K562 (cell line): ENCODE measurements around the gene IFT122. TPM values are rescaled to one million over a fixed set of nuclear protein-coding genes. Genes with fewer than 3 reads are reported as not detected.

Experiments used
- ATAC-seq: fragments of 200-7000 bp; cut with Tn5 transposase; 3 replicates; pipeline ENCODE4 v1.9.1; 2020; ENCODE audit warnings: moderate library complexity
- BruUV-seq: library from RNA; stranded (reverse); fragments of 400-500 nt; replicated peaks from 2 replicates; lab custom pipeline; 2021; lab: Mats Ljungman, UMichigan
- CTCF ChIA-PET: fragments of 300-600 bp; formaldehyde crosslinking; extraction: SDS; loops from one replicate; lab custom pipeline; 2021; ENCODE audit warnings: low intra/inter-chr PET ratio; lab: Yijun Ruan, JAX
- POLR2A ChIA-PET: fragments of 300-600, 350-650 bp; sonication (Branson Sonifier 250); formaldehyde crosslinking; extraction: SDS; loops from one replicate; lab custom pipeline; 2021; ENCODE audit warnings: antibody characterized with exemption, inconsistent platforms; lab: Yijun Ruan, JAX
- DNase-seq, 4 experiments: peaks; one replicate each; pipeline versions ENCODE4 v3.0.0 to v3.0.0-alpha.2; 2011 to 2018; ENCODE audit warnings: low spot score in 3 of 4, mixed read lengths in 3 of 4; ENCODE audit errors: extremely low read depth in 1 of 4
- FAIRE-seq: peaks from 2 replicates; lab custom pipeline; 2011; peaks lifted over from hg19 to GRCh38; lab: Jason Lieb, UNC
- H2AFZ ChIP-seq: 2 replicates; pipeline ENCODE4 v1.6.0; 2011; ENCODE audit warnings: low read depth, low read length, control low read depth, inconsistent platforms
- H3K27ac ChIP-seq: fragments of 200-600 bp; 3 replicates; pipeline ENCODE4 v1.8.0; 2011; ENCODE audit warnings: low read depth, mild to moderate bottlenecking, control low read depth, inconsistent platforms, low read length, moderate library complexity, mixed read lengths; ENCODE audit errors: extremely low read depth
- H3K27me3 ChIP-seq, 2 experiments: fragments of 300-600 bp in 1 of 2; 2 replicates in 1 of 2; 3 replicates in 1 of 2; pipeline versions ENCODE4 v1.6.0 to v1.8.0; 2011; ENCODE audit warnings: inconsistent platforms in 2 of 2, low read length in 2 of 2, mild to moderate bottlenecking in 1 of 2, mixed read lengths in 1 of 2, moderate library complexity in 1 of 2; ENCODE audit not compliant: control insufficient read depth in 2 of 2, insufficient read depth in 2 of 2
- H3K36me3 ChIP-seq: fragments of 300-600 bp; 3 replicates; pipeline ENCODE4 v1.8.0; 2011; ENCODE audit warnings: mild to moderate bottlenecking, low read length, inconsistent platforms; ENCODE audit not compliant: control insufficient read depth, insufficient read depth
- H3K4me1 ChIP-seq, 2 experiments: fragments of 200-600 bp in 1 of 2; replicated peaks in 1 of 2; 2 replicates in 1 of 2; 3 replicates in 1 of 2; pipeline versions ENCODE4 v1.5.1 to v1.8.0; 2011; ENCODE audit warnings: inconsistent platforms in 2 of 2, low read length in 2 of 2, mild to moderate bottlenecking in 1 of 2, mixed read lengths in 1 of 2, moderate library complexity in 1 of 2; ENCODE audit not compliant: control insufficient read depth in 2 of 2, insufficient read depth in 2 of 2
- H3K4me2 ChIP-seq: 2 replicates; pipeline ENCODE4 v1.6.1; 2011; ENCODE audit warnings: low read length, control low read depth, inconsistent platforms, mixed read lengths; ENCODE audit not compliant: insufficient read depth
- H3K4me3 ChIP-seq: fragments of 200-600 bp; sonication (generic), shearing (Covaris generic); 2 replicates; pipeline ENCODE4 v1.5.1; 2016; ENCODE audit warnings: control low read depth, inconsistent platforms
- H3K79me2 ChIP-seq: fragments of 200-600 bp; 3 replicates; pipeline ENCODE4 v1.8.0; 2011; ENCODE audit warnings: low read length, inconsistent platforms; ENCODE audit not compliant: control insufficient read depth, insufficient read depth
- H3K9ac ChIP-seq, 2 experiments: 2 replicates each; pipeline versions ENCODE4 v1.6.0 to v1.6.1; 2011; ENCODE audit warnings: low read depth in 2 of 2, low read length in 2 of 2, control low read depth in 1 of 2, inconsistent platforms in 1 of 2, mild to moderate bottlenecking in 1 of 2, mixed read lengths in 1 of 2; ENCODE audit not compliant: insufficient read depth in 1 of 2
- H3K9me1 ChIP-seq: one replicate; pipeline ENCODE4 v1.6.0; 2011; ENCODE audit warnings: inconsistent platforms, mild to moderate bottlenecking, low read length, moderate library complexity; ENCODE audit not compliant: control insufficient read depth, insufficient read depth
- H3K9me3 ChIP-seq: replicated peaks from 2 replicates; pipeline ENCODE4 v1.5.1; 2011; ENCODE audit warnings: low read depth, low read length, inconsistent platforms; ENCODE audit not compliant: control insufficient read depth, insufficient read depth
- H4K20me1 ChIP-seq: replicated peaks from 2 replicates; pipeline ENCODE4 v1.6.1; 2011; ENCODE audit warnings: low read length, inconsistent platforms, mixed read lengths; ENCODE audit not compliant: control insufficient read depth, insufficient read depth
- ARHGAP35 ChIP-seq: fragments of 450-650 bp; IDR thresholded peaks from 2 replicates; pipeline ENCODE4 v1.6.1; 2018; ENCODE audit not compliant: partially characterized antibody
- ELF4 ChIP-seq: fragments of 450-650 bp; formaldehyde crosslinking; IDR thresholded peaks from 2 replicates; pipeline ENCODE4 v1.4.0; 2022; ENCODE audit warnings: missing genetic modification characterization
- GATAD2B ChIP-seq: fragments of 450-650 bp; IDR thresholded peaks from 2 replicates; pipeline ENCODE4 v1.6.1; 2017; ENCODE audit warnings: mild to moderate bottlenecking, borderline replicate concordance
- HEY1 ChIP-seq: fragments of 250-450 bp; sonication (Bioruptor Pico); IDR thresholded peaks from 2 replicates; pipeline ENCODE4 v1.5.0; 2020; ENCODE audit warnings: mild to moderate bottlenecking, moderate library complexity, borderline replicate concordance
- MCM5 ChIP-seq: fragments of 450-650 bp; IDR thresholded peaks from 2 replicates; pipeline ENCODE4 v1.6.1; 2016; ENCODE audit warnings: low read depth
- NELFE ChIP-seq: IDR thresholded peaks from 2 replicates; pipeline ENCODE4 v1.6.1; 2011; ENCODE audit warnings: mild to moderate bottlenecking; ENCODE audit not compliant: insufficient read depth, insufficient read length
- RBM17 ChIP-seq: fragments of 200-400 bp; formaldehyde crosslinking; IDR thresholded peaks from 2 replicates; pipeline ENCODE4 v1.6.1; 2017; ENCODE audit warnings: low read depth, mild to moderate bottlenecking, low read length, borderline replicate concordance
- SREBF2 ChIP-seq: sonication (generic); formaldehyde crosslinking; IDR thresholded peaks from 2 replicates; pipeline ENCODE4 v1.4.0; 2020; ENCODE audit warnings: mild to moderate bottlenecking, missing genetic modification reagents
- TCF7 ChIP-seq: sonication (generic); IDR thresholded peaks from 2 replicates; pipeline ENCODE4 v1.6.1; 2016; ENCODE audit warnings: antibody characterized with exemption, borderline replicate concordance
- XRCC3 ChIP-seq: fragments of 450-650 bp; IDR thresholded peaks from 2 replicates; pipeline ENCODE4 v1.6.1; 2017; ENCODE audit warnings: mild to moderate bottlenecking, moderate library complexity
- ZNF584 ChIP-seq: fragments of 200-800 bp; sonication (Bioruptor generic); IDR thresholded peaks from 2 replicates; pipeline ENCODE4 v1.6.1; 2016; ENCODE audit warnings: low read depth, mild to moderate bottlenecking, missing genetic modification characterization, missing compliant biosample characterization
- ZNF785 ChIP-seq: fragments of 250-450 bp; sonication (Bioruptor Pico); IDR thresholded peaks from 2 replicates; pipeline ENCODE4 v1.4.0; 2020; ENCODE audit warnings: mild to moderate bottlenecking
- WGBS: fragments of 100-300 bp; shearing (Covaris generic); methylation state at CpG from one replicate; pipeline ENCODE4 v1.1.6; 2016; ENCODE audit warnings: low coverage, mixed read lengths; ENCODE audit not compliant: insufficient coverage; ENCODE audit errors: missing lambda C conversion rate; 5-methylcytosine and 5-hydroxymethylcytosine counted together
- in situ Hi-C: fragments of 300-500 bp; cut with MboI; formaldehyde crosslinking; loops from 4 replicates; pipeline ENCODE4 v1.15.0; 2018; ENCODE audit warnings: inconsistent platforms, mixed read lengths
- intact Hi-C: fragments of 100-400 bp; cut with micrococcal nuclease; formaldehyde crosslinking; loops from 2 replicates; pipeline ENCODE4 v1.14.2; 2022
- polyA plus RNA-seq, 8 experiments: library from polyadenylated mRNA; depleted of rRNA in 4 of 8; stranded (reverse) in 5 of 8; unstranded in 3 of 8; fragments of >200 nt; fragmentation: Nextera tagmentation in 2 of 8; fragmentation: Illumina TruSeq in 1 of 8; extraction: Ambion mirVana in 2 of 8; extraction: Trizol in 1 of 8; gene quantifications; 2 replicates each; pipeline versions ENCODE4 v1.2.1 to v1.2.3, GENCODE V29; 2011 to 2014; ENCODE audit warnings: inconsistent platforms in 1 of 8, missing spikeins in 1 of 8
- total RNA-seq, 7 experiments: library from RNA; depleted of rRNA in 6 of 7; stranded (reverse); fragments of >200 nt in 6 of 7; fragmentation: Illumina TruSeq in 2 of 7; extraction: Trizol in 2 of 7; gene quantifications; 2 replicates each; pipeline versions ENCODE4 v1.2.1 to v1.2.3, GENCODE V29; 2011 to 2021; ENCODE audit warnings: low replicate concordance in 1 of 7
- TF ChIP-seq, protein P1 (sequence below), 2 experiments: fragments of 150-350 bp in 1 of 2; IDR thresholded peaks; 2 replicates each; pipeline ENCODE4 v1.6.1; 2012 to 2016; ENCODE audit warnings: low read depth in 2 of 2, low read length in 2 of 2, mild to moderate bottlenecking in 1 of 2, moderate library complexity in 1 of 2
- TF ChIP-seq, protein P2 (sequence below): fragments of 450-650 bp; formaldehyde crosslinking; IDR thresholded peaks from 2 replicates; pipeline ENCODE4 v1.4.0; 2020; ENCODE audit warnings: mild to moderate bottlenecking, moderate library complexity

Gene IFT122
- total and polyA plus RNA-seq, 9 of the 15 experiments (the other 6 are each of a cell fraction or from before 2014, with no cell fraction given), result 2.4 to 11.5 (median 7.7) TPM

DNA sequence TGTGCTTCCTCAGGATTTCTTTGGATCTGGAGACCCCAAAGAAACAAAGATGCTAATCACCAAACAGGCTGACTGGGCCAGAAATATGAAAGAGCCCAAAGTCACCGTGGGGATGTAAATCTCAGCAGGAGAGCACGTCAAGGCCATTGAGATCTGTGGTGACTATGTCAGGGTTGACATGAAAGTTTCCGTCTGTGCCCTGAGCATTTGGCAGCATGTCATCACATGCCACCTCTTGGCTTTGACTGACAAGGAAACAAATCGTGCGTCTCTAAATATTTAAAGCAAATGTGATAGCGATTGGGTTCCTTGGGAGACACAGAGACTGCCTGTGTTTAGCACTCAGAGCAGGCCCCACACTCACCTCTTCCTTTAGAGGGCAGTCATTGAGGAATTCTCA lies 46.8 kb upstream of the IFT122 start:
- H3K9ac ChIP-seq, result no peak overlapping the region
- no peak overlapping the region for H3K4me2 ChIP-seq
- peaks cover 32% of the 10 kb centered on the region for H3K79me2 ChIP-seq
- in situ Hi-C loops, result loop anchor here (25.0 kb wide), 1 partner anchor 419 kb away; no protein-coding TSS in a partner anchor
- no peaks in the 10 kb centered on the region for H4K20me1 ChIP-seq
- no TSS peak for BruUV-seq
- no peak overlapping the region for H3K4me3 ChIP-seq
- no peak for TF ChIP-seq HEY1 (CRISPR knock-in tag)
- TF ChIP-seq, protein P1, sequence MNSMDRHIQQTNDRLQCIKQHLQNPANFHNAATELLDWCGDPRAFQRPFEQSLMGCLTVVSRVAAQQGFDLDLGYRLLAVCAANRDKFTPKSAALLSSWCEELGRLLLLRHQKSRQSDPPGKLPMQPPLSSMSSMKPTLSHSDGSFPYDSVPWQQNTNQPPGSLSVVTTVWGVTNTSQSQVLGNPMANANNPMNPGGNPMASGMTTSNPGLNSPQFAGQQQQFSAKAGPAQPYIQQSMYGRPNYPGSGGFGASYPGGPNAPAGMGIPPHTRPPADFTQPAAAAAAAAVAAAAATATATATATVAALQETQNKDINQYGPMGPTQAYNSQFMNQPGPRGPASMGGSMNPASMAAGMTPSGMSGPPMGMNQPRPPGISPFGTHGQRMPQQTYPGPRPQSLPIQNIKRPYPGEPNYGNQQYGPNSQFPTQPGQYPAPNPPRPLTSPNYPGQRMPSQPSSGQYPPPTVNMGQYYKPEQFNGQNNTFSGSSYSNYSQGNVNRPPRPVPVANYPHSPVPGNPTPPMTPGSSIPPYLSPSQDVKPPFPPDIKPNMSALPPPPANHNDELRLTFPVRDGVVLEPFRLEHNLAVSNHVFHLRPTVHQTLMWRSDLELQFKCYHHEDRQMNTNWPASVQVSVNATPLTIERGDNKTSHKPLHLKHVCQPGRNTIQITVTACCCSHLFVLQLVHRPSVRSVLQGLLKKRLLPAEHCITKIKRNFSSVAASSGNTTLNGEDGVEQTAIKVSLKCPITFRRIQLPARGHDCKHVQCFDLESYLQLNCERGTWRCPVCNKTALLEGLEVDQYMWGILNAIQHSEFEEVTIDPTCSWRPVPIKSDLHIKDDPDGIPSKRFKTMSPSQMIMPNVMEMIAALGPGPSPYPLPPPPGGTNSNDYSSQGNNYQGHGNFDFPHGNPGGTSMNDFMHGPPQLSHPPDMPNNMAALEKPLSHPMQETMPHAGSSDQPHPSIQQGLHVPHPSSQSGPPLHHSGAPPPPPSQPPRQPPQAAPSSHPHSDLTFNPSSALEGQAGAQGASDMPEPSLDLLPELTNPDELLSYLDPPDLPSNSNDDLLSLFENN (IDR thresholded peaks at IDR 0.05; ENCODE audit: low read depth in 2 of 2, low read length in 2 of 2), result no peak
- no peak for TF ChIP-seq ZNF785 (CRISPR knock-in tag)
- no peak for TF ChIP-seq ZNF584 (CRISPR knock-in tag)
- TF ChIP-seq RBM17, result no peak
- TF ChIP-seq SREBF2 (CRISPR knock-in tag), result no peak
- TF ChIP-seq GATAD2B, result no peak
- no peak for TF ChIP-seq ARHGAP35
- no peak for TF ChIP-seq TCF7
- no peak for TF ChIP-seq MCM5
- no peak for TF ChIP-seq ELF4
- no peak for TF ChIP-seq NELFE
- TF ChIP-seq, protein P2, sequence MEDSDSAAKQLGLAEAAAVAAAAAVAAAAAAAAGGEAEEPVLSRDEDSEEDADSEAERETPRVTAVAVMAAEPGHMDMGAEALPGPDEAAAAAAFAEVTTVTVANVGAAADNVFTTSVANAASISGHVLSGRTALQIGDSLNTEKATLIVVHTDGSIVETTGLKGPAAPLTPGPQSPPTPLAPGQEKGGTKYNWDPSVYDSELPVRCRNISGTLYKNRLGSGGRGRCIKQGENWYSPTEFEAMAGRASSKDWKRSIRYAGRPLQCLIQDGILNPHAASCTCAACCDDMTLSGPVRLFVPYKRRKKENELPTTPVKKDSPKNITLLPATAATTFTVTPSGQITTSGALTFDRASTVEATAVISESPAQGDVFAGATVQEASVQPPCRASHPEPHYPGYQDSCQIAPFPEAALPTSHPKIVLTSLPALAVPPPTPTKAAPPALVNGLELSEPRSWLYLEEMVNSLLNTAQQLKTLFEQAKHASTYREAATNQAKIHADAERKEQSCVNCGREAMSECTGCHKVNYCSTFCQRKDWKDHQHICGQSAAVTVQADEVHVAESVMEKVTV (CRISPR knock-in tag), result no peak
- no peak for TF ChIP-seq XRCC3
- TF ChIP-seq, all 486 proteins: peak for 0
- intact Hi-C loops, result no loop called here
- POLR2A ChIA-PET, result no interaction called here
- H3K9me1 ChIP-seq, result no peaks in the 10 kb centered on the region
- peaks cover 60% of the 10 kb centered on the region for H3K36me3 ChIP-seq
- no peaks in the 10 kb centered on the region; a peak in 2 of 5 replicates for H3K4me1 ChIP-seq
- no peak overlapping the region for H3K27ac ChIP-seq
- no peak for FAIRE-seq
- ATAC-seq, result no peak
- no peak overlapping the region for H2AFZ ChIP-seq
- 95% methylated on average over 6 of the region's 6 CpGs for WGBS
- CTCF ChIA-PET, result no interaction called here
- H3K27me3 ChIP-seq, result no peaks in the 10 kb centered on the region
- no peak for DNase-seq
- H3K9me3 ChIP-seq, result no peaks in the 10 kb centered on the region
